Measurements from ENCODE around the gene HMGB2. TPM values are rescaled to one million over a fixed set of nuclear protein-coding genes. Genes with fewer than 3 reads are reported as not detected.

The HMGB2 gene
- total RNA-seq, 1 donor from 2014 or later, result 145 TPM

DNA sequence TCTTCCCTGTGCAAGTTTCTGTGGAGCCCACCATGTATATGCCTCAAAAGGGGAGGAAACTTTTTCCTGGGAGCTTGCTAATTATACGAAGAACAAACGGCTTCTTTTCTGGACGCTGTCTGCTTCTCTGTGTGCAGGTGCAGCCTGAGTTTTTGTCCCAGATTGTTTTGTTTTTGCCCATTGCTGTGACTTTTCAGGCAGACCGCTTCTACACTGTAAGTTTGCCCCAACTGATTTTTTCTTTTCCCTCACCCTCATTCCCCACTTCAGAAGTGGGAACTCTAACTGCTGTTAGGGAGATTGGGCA, 51.9 kb downstream of the HMGB2 start:
- DNase-seq (ENCODE audit: low spot score, unreplicated experiment), result no peak
- H3K27me3 Mint-ChIP-seq, result no peaks in the 10 kb centered on the region
- peak overlapping the region; percentile 81 for H3K27ac Mint-ChIP-seq
- H3K4me3 Mint-ChIP-seq (ENCODE audit: low read depth), result no peak overlapping the region
- H3K4me1 Mint-ChIP-seq (ENCODE audit: low read depth), result peaks cover 10% of the 10 kb centered on the region
- peaks cover 4% of the 10 kb centered on the region for H3K9me3 Mint-ChIP-seq (ENCODE audit: low read depth)
- peaks cover 26% of the 10 kb centered on the region for H3K36me3 Mint-ChIP-seq (ENCODE audit: insufficient read depth)
- TF ChIP-seq, protein P1, sequence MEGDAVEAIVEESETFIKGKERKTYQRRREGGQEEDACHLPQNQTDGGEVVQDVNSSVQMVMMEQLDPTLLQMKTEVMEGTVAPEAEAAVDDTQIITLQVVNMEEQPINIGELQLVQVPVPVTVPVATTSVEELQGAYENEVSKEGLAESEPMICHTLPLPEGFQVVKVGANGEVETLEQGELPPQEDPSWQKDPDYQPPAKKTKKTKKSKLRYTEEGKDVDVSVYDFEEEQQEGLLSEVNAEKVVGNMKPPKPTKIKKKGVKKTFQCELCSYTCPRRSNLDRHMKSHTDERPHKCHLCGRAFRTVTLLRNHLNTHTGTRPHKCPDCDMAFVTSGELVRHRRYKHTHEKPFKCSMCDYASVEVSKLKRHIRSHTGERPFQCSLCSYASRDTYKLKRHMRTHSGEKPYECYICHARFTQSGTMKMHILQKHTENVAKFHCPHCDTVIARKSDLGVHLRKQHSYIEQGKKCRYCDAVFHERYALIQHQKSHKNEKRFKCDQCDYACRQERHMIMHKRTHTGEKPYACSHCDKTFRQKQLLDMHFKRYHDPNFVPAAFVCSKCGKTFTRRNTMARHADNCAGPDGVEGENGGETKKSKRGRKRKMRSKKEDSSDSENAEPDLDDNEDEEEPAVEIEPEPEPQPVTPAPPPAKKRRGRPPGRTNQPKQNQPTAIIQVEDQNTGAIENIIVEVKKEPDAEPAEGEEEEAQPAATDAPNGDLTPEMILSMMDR (IDR thresholded peaks at IDR 0.05; ENCODE audit: unreplicated experiment), result no peak

DNA sequence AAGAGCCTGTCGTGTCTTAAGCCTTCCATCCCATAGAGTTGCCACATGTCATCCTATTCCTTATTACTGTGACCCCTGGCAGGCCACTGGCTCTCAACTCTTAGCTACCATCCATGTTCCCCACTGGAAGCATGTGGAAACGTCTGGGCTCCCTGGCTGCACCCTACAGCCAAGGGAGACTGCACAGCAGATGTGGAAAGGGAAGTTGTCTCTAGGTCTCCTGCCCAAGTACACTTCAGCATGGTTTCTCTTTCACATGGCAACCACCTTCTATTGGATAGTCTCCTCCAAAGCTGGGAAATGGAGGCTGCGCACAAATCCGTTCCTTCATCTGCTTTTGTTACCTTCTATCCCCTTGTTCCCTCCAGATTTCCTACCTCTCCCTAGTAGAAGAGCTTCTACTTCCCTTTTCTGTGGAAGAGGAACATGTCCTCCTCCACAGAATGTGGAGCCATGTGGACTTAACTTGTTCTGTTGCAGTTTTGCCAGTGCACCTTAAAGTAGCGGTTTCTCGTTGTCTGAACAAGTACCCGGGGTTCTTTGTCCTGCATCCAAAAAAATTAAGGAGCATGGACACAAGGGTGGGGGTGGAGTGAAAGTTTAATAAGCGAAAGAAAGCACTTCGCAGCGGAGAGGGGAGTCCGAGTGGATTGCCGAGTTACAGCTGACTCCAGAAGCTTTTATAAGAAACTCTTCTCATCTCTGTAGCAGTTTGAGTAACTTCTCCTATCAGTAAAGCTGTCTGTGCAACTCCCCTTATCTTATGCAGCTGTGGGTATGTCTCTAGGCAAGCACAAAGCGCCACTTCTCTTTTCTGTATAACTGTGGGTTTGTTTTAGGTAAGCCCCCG, 52.5 kb downstream of the HMGB2 start:
- Mint-ChIP-seq H3K27me3 (no peaks in the 10 kb centered on the region), H3K4me3 (ENCODE audit: low read depth) (no peak overlapping the region), H3K36me3 (ENCODE audit: insufficient read depth) (peaks cover 22% of the 10 kb centered on the region), H3K9me3 (ENCODE audit: low read depth) (peaks cover 4% of the 10 kb centered on the region), H3K4me1 (ENCODE audit: low read depth) (peaks cover 10% of the 10 kb centered on the region), H3K27ac (peak overlapping the region; percentile 15)
- no peak for DNase-seq (ENCODE audit: low spot score, unreplicated experiment)
- TF ChIP-seq, protein P1 (IDR thresholded peaks at IDR 0.05; ENCODE audit: unreplicated experiment), result no peak

Other genes with a start within 250 kb of the HMGB2 start
- gene GALNT7, start 165.5 kb downstream of the HMGB2 start, total RNA-seq, result 65.6 and 67.8 TPM in 2 replicates
- 23.7 TPM in 2 replicates for gene SAP30, start 36.6 kb upstream of the HMGB2 start, total RNA-seq
- gene SCRG1, start 64.8 kb upstream of the HMGB2 start, total RNA-seq, result not detected in 2 replicates
- 2.5 and 3.9 TPM in 2 replicates for gene HAND2, start 195.9 kb upstream of the HMGB2 start, total RNA-seq